Fibroblast of pulmonary artery (primary cell): ENCODE results near the gene SERPINA3.

Experiments
- DNase-seq: peaks from one replicate; pipeline ENCODE4 v3.0.0-alpha.2; 2010; ENCODE audit warnings: low read depth
- H3K4me3 ChIP-seq: replicated peaks from 2 replicates; pipeline ENCODE4 v1.5.1; 2011; ENCODE audit warnings: low read depth, mild to moderate bottlenecking, control low read depth, low read length, moderate library complexity
- CTCF ChIP-seq: IDR thresholded peaks from 2 replicates; pipeline ENCODE4 v1.5.1; 2011; ENCODE audit warnings: mild to moderate bottlenecking, control low read depth, low read length, inconsistent platforms; ENCODE audit errors: missing control alignments

Gene SERPINA3

GRCh38 chr14:94655169-94655710 is 43.0 kb downstream of the SERPINA3 start:
- no peak for TF ChIP-seq CTCF
- no peak overlapping the region for H3K4me3 ChIP-seq
- DNase-seq: no peak

DNA sequence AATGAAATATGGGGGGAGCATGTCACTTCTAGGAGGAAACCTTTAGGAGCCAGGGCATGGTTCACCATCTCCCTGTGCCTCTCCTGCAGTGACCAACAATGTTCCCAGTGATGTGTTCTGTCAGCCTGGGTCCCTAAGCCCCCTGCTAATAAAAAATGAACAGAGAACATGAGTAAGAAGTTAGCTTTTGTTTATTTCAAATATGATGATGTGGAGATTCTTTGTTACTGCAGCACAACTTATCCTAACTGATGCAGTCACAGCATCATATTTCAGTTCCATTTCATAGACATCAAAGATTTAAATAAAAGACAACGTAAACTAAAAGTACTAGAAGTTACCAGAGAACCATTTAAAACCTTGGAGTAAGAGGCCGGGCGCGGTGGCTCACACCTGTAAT is 43.9 kb downstream of the SERPINA3 start:
- no peak for DNase-seq
- H3K4me3 ChIP-seq: no peak overlapping the region
- TF ChIP-seq CTCF: no peak

GRCh38 chr14:94659256-94659655 is 47.1 kb downstream of the SERPINA3 start:
- DNase-seq: no peak
- no peak for TF ChIP-seq CTCF
- H3K4me3 ChIP-seq: no peak overlapping the region

DNA sequence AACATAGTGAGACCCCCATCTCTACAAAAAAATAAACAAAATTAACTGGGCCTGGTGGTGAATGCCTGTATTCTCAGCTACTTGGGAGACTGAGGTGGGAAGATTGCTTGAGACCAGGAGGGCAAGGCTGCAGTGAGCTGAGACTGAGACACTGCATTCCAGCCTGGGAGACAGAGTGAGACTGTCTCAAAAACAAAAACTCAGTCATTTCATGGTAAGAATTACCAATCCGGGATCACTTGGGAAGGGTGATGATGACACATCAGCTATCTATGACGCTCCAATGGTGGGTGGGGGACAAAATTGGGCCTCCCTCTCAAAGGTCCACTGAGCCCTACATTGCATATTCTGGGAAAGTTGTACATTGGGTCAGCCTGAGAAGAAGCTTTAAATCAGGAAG is 47.7 kb downstream of the SERPINA3 start:
- no peak for DNase-seq
- H3K4me3 ChIP-seq: no peak overlapping the region
- TF ChIP-seq CTCF: no peak

- H3K4me3 ChIP-seq: no peak overlapping the region
- no peak for DNase-seq
- no peak for TF ChIP-seq CTCF
Observed at GRCh38 chr14:94660306-94660946, 48.2 kb downstream of the SERPINA3 start.

DNA sequence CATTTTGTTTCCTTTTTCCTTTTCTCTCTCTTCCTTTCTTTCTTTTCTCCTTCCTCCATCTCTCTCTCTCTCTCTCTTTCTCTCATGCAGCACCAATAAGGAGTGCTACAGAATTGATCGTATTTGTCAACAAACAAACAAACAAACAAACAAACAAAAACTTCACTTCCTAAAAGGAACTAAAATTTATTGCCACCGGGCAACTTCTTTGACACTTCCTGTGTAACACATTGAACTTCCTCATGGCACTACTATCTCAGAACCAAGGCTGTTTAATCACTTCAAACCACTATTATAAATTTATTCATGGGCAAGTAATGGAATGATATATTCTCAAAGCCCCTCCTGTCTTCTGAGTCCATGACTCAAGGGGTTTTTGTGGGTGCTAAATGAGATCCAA is 51.3 kb downstream of the SERPINA3 start:
- H3K4me3 ChIP-seq: no peak overlapping the region
- DNase-seq: no peak
- no peak for TF ChIP-seq CTCF
